ENCODE data around the gene LKAAEAR1.

LKAAEAR1 gene

GRCh38 chr20:64114356-64114971, 30.3 kb upstream of the LKAAEAR1 start:
- H3K4me3 ChIP-seq (ENCODE audit: low read depth, low read length) = no peak overlapping the region
- TF ChIP-seq CTCF (IDR thresholded peaks at IDR 0.05; ENCODE audit: low read depth, low read length, missing control alignments) = no peak
- DNase-seq (ENCODE audit: low read depth) = no peak

- no peak for TF ChIP-seq CTCF (IDR thresholded peaks at IDR 0.05; ENCODE audit: low read depth, low read length, missing control alignments)
- no peak for DNase-seq (ENCODE audit: low read depth)
- H3K4me3 ChIP-seq (ENCODE audit: low read depth, low read length) = no peak overlapping the region
These were observed 29.7 kb upstream of the LKAAEAR1 start for GRCh38 chr20:64113796-64114355.

- no peak overlapping the region for H3K4me3 ChIP-seq (ENCODE audit: low read depth, low read length)
- no peak for DNase-seq (ENCODE audit: low read depth)
- no peak for TF ChIP-seq CTCF (IDR thresholded peaks at IDR 0.05; ENCODE audit: low read depth, low read length, missing control alignments)
These were observed 29.2 kb upstream of the LKAAEAR1 start for GRCh38 chr20:64113444-64113775.

GRCh38 chr20:64112691-64113443, 28.7 kb upstream of the LKAAEAR1 start:
- no peak overlapping the region for H3K4me3 ChIP-seq (ENCODE audit: low read depth, low read length)
- DNase-seq (ENCODE audit: low read depth) = no peak
- TF ChIP-seq CTCF (IDR thresholded peaks at IDR 0.05; ENCODE audit: low read depth, low read length, missing control alignments) = no peak

GRCh38 chr20:64111841-64112641, 27.8 kb upstream of the LKAAEAR1 start:
- H3K4me3 ChIP-seq (ENCODE audit: low read depth, low read length) = no peak overlapping the region
- TF ChIP-seq CTCF (IDR thresholded peaks at IDR 0.05; ENCODE audit: low read depth, low read length, missing control alignments) = no peak
- no peak for DNase-seq (ENCODE audit: low read depth)

- no peak overlapping the region for H3K4me3 ChIP-seq (ENCODE audit: low read depth, low read length)
- DNase-seq (ENCODE audit: low read depth) = no peak
- TF ChIP-seq CTCF (IDR thresholded peaks at IDR 0.05; ENCODE audit: low read depth, low read length, missing control alignments) = no peak
These were observed 26.3 kb upstream of the LKAAEAR1 start for GRCh38 chr20:64110411-64111068.
